ENCODE measurements around the gene FOXJ1.

Gene FOXJ1

DNA sequence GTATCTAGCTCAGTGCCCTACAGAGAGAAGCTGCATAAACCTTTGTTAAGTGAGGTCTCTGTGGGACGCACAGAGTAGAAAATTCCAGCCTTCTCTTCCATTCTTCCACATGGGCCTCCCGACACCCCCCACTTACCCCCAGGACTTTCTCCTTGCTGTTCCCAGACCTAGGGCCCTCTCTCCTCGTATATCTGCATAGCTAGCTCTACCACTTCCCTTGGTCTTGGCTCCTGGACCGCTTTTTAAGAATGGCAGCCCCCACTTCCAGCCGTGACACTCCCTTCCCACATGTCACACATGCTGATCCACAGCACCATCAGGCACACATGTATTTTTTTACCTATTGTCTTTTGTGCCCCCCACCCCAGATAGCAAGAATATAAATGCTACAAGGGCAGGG lies 16.7 kb upstream of the FOXJ1 start:
- no peak for DNase-seq (ENCODE audit: low spot score)
- no peak for TF ChIP-seq CTCF (IDR thresholded peaks at IDR 0.05; ENCODE audit: extremely low read depth, missing control alignments)

GRCh38 chr17:76156662-76156991 lies 15.6 kb upstream of the FOXJ1 start:
- no peak for DNase-seq (ENCODE audit: low spot score)
- no peak for TF ChIP-seq CTCF (IDR thresholded peaks at IDR 0.05; ENCODE audit: extremely low read depth, missing control alignments)

DNA sequence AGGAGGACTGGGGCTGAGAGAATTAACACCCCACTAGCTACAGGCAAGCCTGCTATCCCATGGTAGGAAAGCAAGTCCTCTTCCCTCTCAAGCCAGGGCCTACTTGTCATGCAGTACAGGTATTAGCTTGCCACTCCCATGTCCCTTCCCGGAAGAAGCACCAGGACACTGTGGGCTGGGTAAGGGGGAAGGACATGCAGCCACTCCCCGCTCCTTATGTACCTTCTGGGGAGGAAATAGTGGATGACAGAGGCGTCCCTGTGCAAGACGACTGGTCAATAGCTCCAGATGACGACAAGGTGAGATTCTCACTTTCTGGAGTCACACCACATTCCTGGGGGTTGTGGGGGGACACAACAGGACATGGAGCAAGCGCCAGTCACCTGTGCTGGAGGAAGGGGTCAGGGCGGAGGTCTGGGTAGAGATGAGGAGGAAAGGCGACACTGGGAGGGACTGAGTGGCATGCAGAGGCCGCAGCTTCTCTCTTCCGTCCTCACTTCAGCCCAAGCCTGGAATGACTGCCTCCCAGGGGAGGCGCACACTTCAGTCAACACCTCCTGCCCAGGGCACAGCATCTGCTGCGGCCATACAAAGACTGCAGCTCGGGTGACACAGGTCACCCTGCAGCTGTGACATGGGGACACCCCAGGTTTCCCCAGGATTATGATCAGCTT lies 15.1 kb upstream of the FOXJ1 start:
- no peak for DNase-seq (ENCODE audit: low spot score)
- no peak for TF ChIP-seq CTCF (IDR thresholded peaks at IDR 0.05; ENCODE audit: extremely low read depth, missing control alignments)

- no peak for DNase-seq (ENCODE audit: low spot score)
- no peak for TF ChIP-seq CTCF (IDR thresholded peaks at IDR 0.05; ENCODE audit: extremely low read depth, missing control alignments)
These were observed 14.1 kb upstream of the FOXJ1 start for GRCh38 chr17:76154936-76155845.

DNA sequence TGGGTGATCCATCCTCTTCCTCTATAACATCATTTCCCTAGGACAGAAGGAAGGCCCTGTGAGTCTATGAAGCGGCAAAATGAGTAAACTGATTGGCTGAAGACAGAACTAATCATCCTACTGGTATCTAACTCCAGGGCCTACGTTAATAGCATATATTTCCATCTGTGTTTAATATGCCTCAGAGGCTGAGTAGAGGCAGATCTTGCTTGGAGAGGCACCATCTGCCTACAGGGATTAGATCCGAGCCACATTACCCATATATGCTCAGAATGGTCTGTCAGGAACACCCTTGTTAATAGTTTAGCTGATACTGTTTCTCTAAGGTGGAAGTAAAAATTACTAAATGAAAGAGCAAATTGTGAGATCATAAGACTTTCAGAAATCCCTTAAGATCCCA lies 13.2 kb upstream of the FOXJ1 start:
- no peak for TF ChIP-seq CTCF (IDR thresholded peaks at IDR 0.05; ENCODE audit: extremely low read depth, missing control alignments)

DNA sequence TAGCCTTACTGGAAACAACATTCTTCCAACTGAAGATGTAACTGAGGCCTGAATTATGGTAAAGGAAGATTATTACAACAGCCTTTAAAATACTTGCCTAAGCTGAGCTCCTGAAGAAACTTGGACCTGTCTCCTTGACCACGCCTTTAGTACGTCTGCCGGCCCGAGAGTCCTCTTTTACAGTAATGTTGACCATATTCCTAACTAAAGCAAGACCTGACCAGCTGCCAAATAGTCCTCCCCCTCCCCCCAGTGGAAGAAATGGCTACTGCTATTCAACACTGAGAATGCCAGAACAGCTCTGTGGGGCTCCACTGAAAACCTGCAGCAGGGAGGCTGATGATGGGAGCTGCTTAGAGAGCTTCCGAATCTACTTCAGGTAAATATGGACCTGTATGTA lies 12.6 kb upstream of the FOXJ1 start:
- no peak for DNase-seq (ENCODE audit: low spot score)
- no peak for TF ChIP-seq CTCF (IDR thresholded peaks at IDR 0.05; ENCODE audit: extremely low read depth, missing control alignments)

More for the DNA sequence above, 13.2 kb upstream of the FOXJ1 start:
- DNase-seq (ENCODE audit: low spot score): no peak

- no peak for DNase-seq (ENCODE audit: low spot score)
- TF ChIP-seq CTCF (IDR thresholded peaks at IDR 0.05; ENCODE audit: extremely low read depth, missing control alignments): no peak
These were observed 12.2 kb upstream of the FOXJ1 start for GRCh38 chr17:76153202-76153601.
